Panc1 (cell line): ENCODE data around the gene GEMIN7.

Source experiments
- POLR2AphosphoS5 ChIP-seq: IDR thresholded peaks from 2 replicates; pipeline ENCODE4 v1.6.1; 2012; ENCODE audit warnings: mild to moderate bottlenecking, low read depth, low read length, moderate library complexity
- REST ChIP-seq, 2 experiments: IDR thresholded peaks; 2 replicates each; pipeline ENCODE4 v1.6.1; 2011 to 2012; ENCODE audit warnings: low read depth in 2 of 2, control low read depth in 1 of 2, low read length in 1 of 2, mild to moderate bottlenecking in 1 of 2, moderate library complexity in 1 of 2; ENCODE audit not compliant: insufficient read depth in 1 of 2
- SIN3A ChIP-seq: IDR thresholded peaks from 2 replicates; pipeline ENCODE4 v1.6.1; 2012; ENCODE audit warnings: low read depth, mild to moderate bottlenecking, low read length, moderate library complexity, borderline replicate concordance; ENCODE audit not compliant: insufficient read depth
- TCF7L2 ChIP-seq: IDR thresholded peaks from 2 replicates; pipeline ENCODE4 v1.6.1; 2011; ENCODE audit warnings: mild to moderate bottlenecking, low read depth, low read length, inconsistent platforms
- TF ChIP-seq, protein P1 (sequence below): fragments of 450-650 bp; IDR thresholded peaks from 2 replicates; pipeline ENCODE4 v1.5.1; 2017; ENCODE audit warnings: mild to moderate bottlenecking

GRCh38 chr19:45100846-45101252 is 21.8 kb downstream of the GEMIN7 start:
- TF ChIP-seq, protein P1, sequence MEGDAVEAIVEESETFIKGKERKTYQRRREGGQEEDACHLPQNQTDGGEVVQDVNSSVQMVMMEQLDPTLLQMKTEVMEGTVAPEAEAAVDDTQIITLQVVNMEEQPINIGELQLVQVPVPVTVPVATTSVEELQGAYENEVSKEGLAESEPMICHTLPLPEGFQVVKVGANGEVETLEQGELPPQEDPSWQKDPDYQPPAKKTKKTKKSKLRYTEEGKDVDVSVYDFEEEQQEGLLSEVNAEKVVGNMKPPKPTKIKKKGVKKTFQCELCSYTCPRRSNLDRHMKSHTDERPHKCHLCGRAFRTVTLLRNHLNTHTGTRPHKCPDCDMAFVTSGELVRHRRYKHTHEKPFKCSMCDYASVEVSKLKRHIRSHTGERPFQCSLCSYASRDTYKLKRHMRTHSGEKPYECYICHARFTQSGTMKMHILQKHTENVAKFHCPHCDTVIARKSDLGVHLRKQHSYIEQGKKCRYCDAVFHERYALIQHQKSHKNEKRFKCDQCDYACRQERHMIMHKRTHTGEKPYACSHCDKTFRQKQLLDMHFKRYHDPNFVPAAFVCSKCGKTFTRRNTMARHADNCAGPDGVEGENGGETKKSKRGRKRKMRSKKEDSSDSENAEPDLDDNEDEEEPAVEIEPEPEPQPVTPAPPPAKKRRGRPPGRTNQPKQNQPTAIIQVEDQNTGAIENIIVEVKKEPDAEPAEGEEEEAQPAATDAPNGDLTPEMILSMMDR, result no peak
- no peak for TF ChIP-seq POLR2AphosphoS5
- TF ChIP-seq TCF7L2, result no peak
- TF ChIP-seq SIN3A, result no peak
- no peak for TF ChIP-seq REST (IDR thresholded peaks at IDR 0.05; ENCODE audit: insufficient read depth in 1 of 2, low read depth in 2 of 2, low read length in 1 of 2)
